Endothelial cell of umbilical vein (primary cell): ENCODE measurements around the gene IQGAP1. TPM values are rescaled to one million over a fixed set of nuclear protein-coding genes. Genes with fewer than 3 reads are reported as not detected.

Experiments used
- BruUV-seq: library from RNA; stranded (reverse); fragments of 400-500 nt; replicated peaks from 2 replicates; lab custom pipeline; 2021; lab: Mats Ljungman, UMichigan
- CTCF ChIA-PET: fragments of 300-600, 350-600 bp; sonication (Branson Sonifier 250); formaldehyde crosslinking; loops from one replicate; lab custom pipeline; 2021; ENCODE audit warnings: antibody characterized with exemption, inconsistent platforms; lab: Charles Lee
- POLR2A ChIA-PET: fragments of 300-600, 350-600 bp; sonication (Branson Sonifier 250); formaldehyde crosslinking; loops from one replicate; lab custom pipeline; 2021; ENCODE audit warnings: antibody characterized with exemption, inconsistent platforms; lab: Charles Lee
- DNase-seq: peaks from one replicate; pipeline ENCODE4 v3.0.0-alpha.2; 2011; ENCODE audit warnings: low read depth, low spot score
- FAIRE-seq: peaks from 2 replicates; lab custom pipeline; 2011; peaks lifted over from hg19 to GRCh38; lab: Jason Lieb, UNC
- H2AFZ ChIP-seq: 2 replicates; pipeline ENCODE4 v1.6.0; 2012; ENCODE audit warnings: low read depth, low read length, control low read depth, inconsistent platforms
- H3K27ac ChIP-seq: 2 replicates; pipeline ENCODE4 v1.5.1; 2011; ENCODE audit warnings: low read depth, mild to moderate bottlenecking, control low read depth, low read length, moderate library complexity; ENCODE audit not compliant: insufficient read depth
- H3K27me3 ChIP-seq, 2 experiments: 2 replicates each; pipeline versions ENCODE4 v1.6.0 to v1.6.1; 2011; ENCODE audit warnings: low read length in 2 of 2, mixed read lengths in 1 of 2; ENCODE audit not compliant: control insufficient read depth in 2 of 2, insufficient read depth in 2 of 2
- H3K36me3 ChIP-seq, 2 experiments: 2 replicates in 1 of 2; 3 replicates in 1 of 2; pipeline ENCODE4 v1.5.1; 2011; ENCODE audit warnings: low read length in 2 of 2, mild to moderate bottlenecking in 1 of 2, moderate library complexity in 1 of 2; ENCODE audit not compliant: control insufficient read depth in 2 of 2, insufficient read depth in 2 of 2; ENCODE audit errors: extremely low read depth in 1 of 2
- H3K4me1 ChIP-seq: 3 replicates; pipeline ENCODE4 v1.5.1; 2011; ENCODE audit warnings: mild to moderate bottlenecking, low read length; ENCODE audit not compliant: control insufficient read depth, insufficient read depth; ENCODE audit errors: extremely low read depth
- H3K4me2 ChIP-seq: 2 replicates; pipeline ENCODE4 v1.6.1; 2011; ENCODE audit warnings: low read length, control low read depth, mixed read lengths; ENCODE audit not compliant: insufficient read depth
- H3K4me3 ChIP-seq, 3 experiments: fragments of 200-600 bp in 1 of 3; sonication (generic), shearing (Covaris generic) in 1 of 3; replicated peaks in 1 of 3; 2 replicates each; pipeline ENCODE4 v1.5.1; 2011 to 2016; ENCODE audit warnings: control low read depth in 3 of 3, low read length in 3 of 3, mild to moderate bottlenecking in 2 of 3, inconsistent platforms in 1 of 3, low read depth in 1 of 3, moderate library complexity in 1 of 3; ENCODE audit not compliant: insufficient read depth in 1 of 3
- H3K79me2 ChIP-seq: 2 replicates; pipeline ENCODE4 v1.6.0; 2012; ENCODE audit warnings: low read length, inconsistent platforms; ENCODE audit not compliant: control insufficient read depth, insufficient read depth
- H3K9ac ChIP-seq: replicated peaks from 2 replicates; pipeline ENCODE3; 2011; ENCODE audit warnings: low read length, control low read depth; ENCODE audit not compliant: insufficient read depth; ENCODE audit errors: extremely low read depth
- H3K9me1 ChIP-seq: replicated peaks from 3 replicates; pipeline ENCODE4 v1.6.0; 2011; ENCODE audit warnings: mild to moderate bottlenecking, low read length; ENCODE audit not compliant: control insufficient read depth, insufficient read depth; ENCODE audit errors: extremely low read depth
- H3K9me3 ChIP-seq: replicated peaks from 2 replicates; pipeline ENCODE4 v1.5.1; 2012; ENCODE audit warnings: low read length, inconsistent platforms; ENCODE audit not compliant: control insufficient read depth, insufficient read depth
- H4K20me1 ChIP-seq: replicated peaks from 2 replicates; pipeline ENCODE3; 2011; ENCODE audit warnings: mild to moderate bottlenecking, low read length; ENCODE audit not compliant: control insufficient read depth, insufficient read depth; ENCODE audit errors: extremely low read depth
- EZH2 ChIP-seq: IDR thresholded peaks from 2 replicates; pipeline ENCODE4 v1.6.1; 2012; ENCODE audit warnings: borderline replicate concordance, low read depth, mild to moderate bottlenecking, moderate library complexity, low read length, inconsistent platforms; ENCODE audit not compliant: severe bottlenecking
- FOS ChIP-seq: IDR thresholded peaks from 2 replicates; pipeline ENCODE4 v1.6.1; 2011; ENCODE audit warnings: mild to moderate bottlenecking, low read length, moderate library complexity, borderline replicate concordance; ENCODE audit not compliant: insufficient read depth
- GATA2 ChIP-seq: IDR thresholded peaks from 2 replicates; pipeline ENCODE4 v1.7.0; 2011; ENCODE audit warnings: low read depth, mild to moderate bottlenecking, moderate library complexity, mixed read lengths, low read length; ENCODE audit not compliant: insufficient read length, insufficient read depth
- JUN ChIP-seq: IDR thresholded peaks from 2 replicates; pipeline ENCODE4 v1.6.1; 2011; ENCODE audit warnings: borderline replicate concordance, low read depth; ENCODE audit not compliant: insufficient read length, insufficient read depth
- MYC ChIP-seq: IDR thresholded peaks from one replicate; pipeline ENCODE4 v1.6.1; 2011; ENCODE audit warnings: mild to moderate bottlenecking, low read depth, low read length
- POLR2A ChIP-seq: IDR thresholded peaks from 2 replicates; pipeline ENCODE4 v1.6.1; 2012; ENCODE audit warnings: low read depth, mild to moderate bottlenecking, control low read depth, low read length
- POLR2AphosphoS5 ChIP-seq: IDR thresholded peaks from 2 replicates; pipeline ENCODE4 v1.6.1; 2012; ENCODE audit warnings: low read depth, mild to moderate bottlenecking, control low read depth, low read length, moderate library complexity; ENCODE audit not compliant: insufficient read depth
- dilution Hi-C: fragments of 300-500 bp; cut with MboI; formaldehyde crosslinking; loops from one replicate; pipeline ENCODE4 v1.15.0; 2019; ENCODE audit warnings: low sequenced_read_pairs; ENCODE audit not compliant: extremely low pct_ligation_motif_present
- intact Hi-C: fragments of 100-400 bp; cut with micrococcal nuclease; formaldehyde crosslinking; loops from one replicate; pipeline ENCODE4 v1.10.0; 2022
- polyA plus RNA-seq, 4 experiments: library from polyadenylated mRNA; depleted of rRNA in 3 of 4; stranded (reverse) in 3 of 4; unstranded in 1 of 4; fragments of >200 nt; gene quantifications; 2 replicates each; pipeline versions ENCODE4 v1.2.1 to v1.2.3, GENCODE V29; 2011 to 2012; ENCODE audit warnings: missing spikeins in 1 of 4
- total RNA-seq: library from RNA; stranded (reverse); gene quantifications from 2 replicates; pipeline ENCODE4 v1.2.3, GENCODE V29; 2021
- TF ChIP-seq, protein P1 (sequence below), 2 donors: IDR thresholded peaks; 1 replicate in 1 of 2; 2 replicates in 1 of 2; pipeline ENCODE4 v1.5.1; 2011; ENCODE audit warnings: low read length in 2 of 2, mild to moderate bottlenecking in 2 of 2, moderate library complexity in 2 of 2, control low read depth in 1 of 2, inconsistent platforms in 1 of 2, low read depth in 1 of 2; ENCODE audit not compliant: insufficient read depth in 1 of 2; ENCODE audit errors: extremely low read depth in 1 of 2
- TF ChIP-seq, protein P2 (sequence below): IDR thresholded peaks from 2 replicates; pipeline ENCODE4 v1.6.1; 2011; ENCODE audit not compliant: insufficient read depth, insufficient read length

Gene IQGAP1
- total and polyA plus RNA-seq, 2 donors (not counting 3 experiments of a cell fraction or from before 2014, with no cell fraction given) = 82.2 to 258 TPM

DNA sequence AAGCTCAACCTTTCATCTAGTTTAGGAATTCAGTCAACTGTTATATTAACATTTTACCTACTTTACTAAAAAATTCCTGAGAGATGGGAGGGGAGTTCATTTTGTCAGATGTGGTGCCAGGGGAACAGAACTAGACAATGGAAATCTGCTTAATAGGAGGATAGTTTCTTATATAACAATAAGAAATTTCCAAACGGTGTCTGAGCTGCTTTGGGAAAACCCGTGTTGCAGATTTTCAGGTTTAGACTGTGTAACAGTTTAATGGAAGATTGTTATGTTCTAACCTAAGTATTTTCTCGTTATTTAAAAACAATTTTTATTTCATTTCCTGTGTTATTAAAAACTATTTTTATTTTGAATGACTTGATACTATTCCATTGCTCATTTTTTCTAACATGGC, 19.3 kb downstream of the IQGAP1 start:
- Histone ChIP-seq H4K20me1 (peaks cover 16% of the 10 kb centered on the region), H3K27ac (peak overlapping the region; percentile 71), H3K4me3 (no peak overlapping the region), H3K79me2 (peaks cover 85% of the 10 kb centered on the region), H3K9ac (peak overlapping the region; percentile 6), H3K4me2 (peak overlapping the region; percentile 48), H2AFZ (no peak overlapping the region), H3K9me1 (no peaks in the 10 kb centered on the region), H3K36me3 (no peaks in the 10 kb centered on the region), H3K4me1 (peaks cover 56% of the 10 kb centered on the region), H3K27me3 (no peaks in the 10 kb centered on the region), H3K9me3 (no peaks in the 10 kb centered on the region)
- intact Hi-C loops (no loop called here), dilution Hi-C loops (no loop called here)
- TF ChIP-seq POLR2AphosphoS5 (no peak), MYC (no peak), POLR2A (no peak), JUN (no peak), FOS (no peak), EZH2 (no peak), GATA2 (no peak)
- TF ChIP-seq, protein P1, sequence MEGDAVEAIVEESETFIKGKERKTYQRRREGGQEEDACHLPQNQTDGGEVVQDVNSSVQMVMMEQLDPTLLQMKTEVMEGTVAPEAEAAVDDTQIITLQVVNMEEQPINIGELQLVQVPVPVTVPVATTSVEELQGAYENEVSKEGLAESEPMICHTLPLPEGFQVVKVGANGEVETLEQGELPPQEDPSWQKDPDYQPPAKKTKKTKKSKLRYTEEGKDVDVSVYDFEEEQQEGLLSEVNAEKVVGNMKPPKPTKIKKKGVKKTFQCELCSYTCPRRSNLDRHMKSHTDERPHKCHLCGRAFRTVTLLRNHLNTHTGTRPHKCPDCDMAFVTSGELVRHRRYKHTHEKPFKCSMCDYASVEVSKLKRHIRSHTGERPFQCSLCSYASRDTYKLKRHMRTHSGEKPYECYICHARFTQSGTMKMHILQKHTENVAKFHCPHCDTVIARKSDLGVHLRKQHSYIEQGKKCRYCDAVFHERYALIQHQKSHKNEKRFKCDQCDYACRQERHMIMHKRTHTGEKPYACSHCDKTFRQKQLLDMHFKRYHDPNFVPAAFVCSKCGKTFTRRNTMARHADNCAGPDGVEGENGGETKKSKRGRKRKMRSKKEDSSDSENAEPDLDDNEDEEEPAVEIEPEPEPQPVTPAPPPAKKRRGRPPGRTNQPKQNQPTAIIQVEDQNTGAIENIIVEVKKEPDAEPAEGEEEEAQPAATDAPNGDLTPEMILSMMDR (IDR thresholded peaks at IDR 0.05; ENCODE audit: extremely low read depth in 1 of 2, insufficient read depth in 1 of 2, low read depth in 1 of 2, low read length in 2 of 2) = no peak
- TF ChIP-seq, protein P2, sequence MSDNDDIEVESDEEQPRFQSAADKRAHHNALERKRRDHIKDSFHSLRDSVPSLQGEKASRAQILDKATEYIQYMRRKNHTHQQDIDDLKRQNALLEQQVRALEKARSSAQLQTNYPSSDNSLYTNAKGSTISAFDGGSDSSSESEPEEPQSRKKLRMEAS = no peak
- FAIRE-seq = no peak
- ChIA-PET POLR2A (interaction anchor here (1.2 to 1.5 kb wide), 2 partner anchors 13 to 19 kb away, joined by 5 read pairs; partner anchors contain the start of gene IQGAP1), CTCF (interaction anchor here (0.7 to 2.1 kb wide), 7 partner anchors 13 to 88 kb away, joined by 3 to 7 read pairs (median 3); no protein-coding TSS in a partner anchor)
- no peak for DNase-seq
- TSS peak; percentile 97 for BruUV-seq
